HCT116 (cell line): ENCODE measurements around the gene TNNT2. TPM values are rescaled to one million over a fixed set of nuclear protein-coding genes. Genes with fewer than 3 reads are reported as not detected.

Experiments
- ATAC-seq: fragments of 200-7000 bp; cut with Tn5 transposase; 2 replicates; pipeline ENCODE4 v1.9.1; 2020; ENCODE audit warnings: mild to moderate bottlenecking, moderate library complexity
- BruUV-seq: library from RNA; stranded (reverse); fragments of 400-500 nt; replicated peaks from 2 replicates; lab custom pipeline; 2021; lab: Mats Ljungman, UMichigan
- CTCF ChIA-PET: fragments of 300-600 bp; sonication (Branson Sonifier 250); formaldehyde crosslinking; loops from one replicate; lab custom pipeline; 2021; ENCODE audit warnings: antibody characterized with exemption; lab: Charles Lee
- POLR2A ChIA-PET: fragments of 300-600, 350-600 bp; sonication (Branson Sonifier 250); formaldehyde crosslinking; loops from one replicate; lab custom pipeline; 2021; ENCODE audit warnings: antibody characterized with exemption; lab: Charles Lee
- RAD21 ChIA-PET, 2 experiments: fragments of 300-600 bp; sonication (Branson Sonifier 250); formaldehyde crosslinking; loops; one replicate each; lab custom pipeline; 2023; ENCODE audit warnings: low total read pairs in 2 of 2; ENCODE audit not compliant: uncharacterized antibody in 2 of 2, unreplicated experiment in 2 of 2, low non-redundant PET in 1 of 2; lab: Charles Lee
- DNase-seq: peaks from one replicate; pipeline ENCODE4 v3.0.0-alpha.2; 2010; ENCODE audit warnings: low read depth, low spot score
- H2AFZ ChIP-seq: fragments of 200-600 bp; shearing (Covaris generic), sonication (generic); 2 replicates; pipeline ENCODE4 v1.6.1; 2017; ENCODE audit warnings: low read depth, mixed run types, mixed read lengths, antibody characterized with exemption, low read length; ENCODE audit not compliant: poor library complexity, severe bottlenecking
- H3K27ac ChIP-seq: 2 replicates; pipeline ENCODE4 v1.5.1; 2012; ENCODE audit warnings: low read depth, low read length
- H3K27me3 ChIP-seq: fragments of 200-600 bp; sonication (generic); 2 replicates; pipeline ENCODE4 v1.6.1; 2016; ENCODE audit warnings: mixed run types, low read length, mixed read lengths; ENCODE audit not compliant: insufficient read depth
- H3K36me3 ChIP-seq, 2 experiments: fragments of 200-500 bp in 1 of 2; fragments of 200-600 bp in 1 of 2; sonication (Bioruptor generic) in 1 of 2; sonication (generic) in 1 of 2; 2 replicates each; pipeline versions ENCODE4 v1.5.1 to v1.6.1; 2014 to 2016; ENCODE audit warnings: low read length in 2 of 2, inconsistent platforms in 1 of 2, mixed read lengths in 1 of 2, mixed run types in 1 of 2; ENCODE audit not compliant: insufficient read depth in 2 of 2, control insufficient read depth in 1 of 2
- H3K4me1 ChIP-seq, 2 experiments: fragments of 200-600 bp in 1 of 2; sonication (generic) in 1 of 2; 2 replicates each; pipeline versions ENCODE4 v1.5.1 to v1.6.1; 2012 to 2017; ENCODE audit warnings: low read length in 2 of 2, inconsistent platforms in 1 of 2, mild to moderate bottlenecking in 1 of 2, mixed read lengths in 1 of 2, mixed run types in 1 of 2, moderate library complexity in 1 of 2; ENCODE audit not compliant: insufficient read depth in 2 of 2, control insufficient read depth in 1 of 2
- H3K4me2 ChIP-seq: fragments of 200-600 bp; sonication (generic); 2 replicates; pipeline ENCODE4 v1.6.1; 2017; ENCODE audit warnings: mixed run types, low read length, mixed read lengths
- H3K4me3 ChIP-seq, 2 experiments: fragments of 200-600 bp in 1 of 2; sonication (generic) in 1 of 2; replicated peaks in 1 of 2; 2 replicates each; pipeline ENCODE4 v1.5.1; 2011 to 2016; ENCODE audit warnings: low read length in 2 of 2, control low read depth in 1 of 2, low read depth in 1 of 2, mild to moderate bottlenecking in 1 of 2, mixed read lengths in 1 of 2, mixed run types in 1 of 2
- H3K79me2 ChIP-seq: fragments of 200-600 bp; sonication (generic); 2 replicates; pipeline ENCODE4 v1.6.1; 2017; ENCODE audit warnings: mild to moderate bottlenecking, mixed run types, low read length, moderate library complexity, mixed read lengths; ENCODE audit not compliant: insufficient read depth
- H3K9ac ChIP-seq: fragments of 200-600 bp; sonication (generic); 2 replicates; pipeline ENCODE4 v1.6.1; 2016; ENCODE audit warnings: low read length, mixed read lengths
- H3K9me2 ChIP-seq: fragments of 200-600 bp; sonication (generic), shearing (Covaris generic); 2 replicates; pipeline ENCODE4 v1.6.1; 2017; ENCODE audit warnings: mixed run types, mild to moderate bottlenecking, moderate library complexity; ENCODE audit not compliant: insufficient read depth
- H3K9me3 ChIP-seq, 2 experiments: fragments of 200-500 bp in 1 of 2; fragments of 200-600 bp in 1 of 2; sonication (Bioruptor generic) in 1 of 2; sonication (generic) in 1 of 2; 2 replicates each; pipeline ENCODE4 v1.6.1; 2014 to 2017; ENCODE audit warnings: low read length in 2 of 2, mixed read lengths in 2 of 2, inconsistent platforms in 1 of 2, low read depth in 1 of 2, mild to moderate bottlenecking in 1 of 2, mixed run types in 1 of 2, moderate library complexity in 1 of 2; ENCODE audit not compliant: control insufficient read depth in 1 of 2, insufficient read depth in 1 of 2
- H4K20me1 ChIP-seq: fragments of 200-600 bp; sonication (generic), shearing (Covaris generic); 2 replicates; pipeline ENCODE4 v1.6.1; 2017; ENCODE audit warnings: mixed run types, mild to moderate bottlenecking, moderate library complexity; ENCODE audit not compliant: insufficient read depth
- ATF3 ChIP-seq: IDR thresholded peaks from 2 replicates; pipeline ENCODE4 v1.6.1; 2012
- CBX3 ChIP-seq: IDR thresholded peaks from 2 replicates; pipeline ENCODE4 v1.6.1; 2012; ENCODE audit warnings: low read depth
- CTCF ChIP-seq, 3 experiments: fragments of 200-600 bp in 1 of 3; sonication (generic) in 1 of 3; IDR thresholded peaks in 2 of 3; conservative IDR thresholded peaks in 1 of 3; 2 replicates each; pipeline ENCODE4 v1.5.1; 2012 to 2017; ENCODE audit warnings: low read depth in 2 of 3, low read length in 2 of 3, antibody characterized with exemption in 1 of 3, borderline replicate concordance in 1 of 3, control low read depth in 1 of 3, mild to moderate bottlenecking in 1 of 3, mixed read lengths in 1 of 3, mixed run types in 1 of 3, moderate library complexity in 1 of 3; ENCODE audit not compliant: insufficient read depth in 1 of 3
- EGR1 ChIP-seq: IDR thresholded peaks from 2 replicates; pipeline ENCODE4 v1.6.1; 2012; ENCODE audit warnings: low read depth
- EZH2phosphoT487 ChIP-seq: fragments of 200-600 bp; IDR thresholded peaks from 2 replicates; pipeline ENCODE4 v1.6.1; 2018; ENCODE audit warnings: antibody characterized with exemption, borderline replicate concordance
- FOSL1 ChIP-seq: IDR thresholded peaks from 2 replicates; pipeline ENCODE4 v1.6.1; 2012; ENCODE audit warnings: low read depth
- JUND ChIP-seq: IDR thresholded peaks from 2 replicates; pipeline ENCODE4 v1.6.1; 2012
- POLR2A ChIP-seq: IDR thresholded peaks from 2 replicates; pipeline ENCODE4 v1.7.0; 2011; ENCODE audit warnings: borderline replicate concordance; ENCODE audit not compliant: insufficient read depth, insufficient read length; ENCODE audit errors: extremely low read depth
- POLR2AphosphoS5 ChIP-seq: IDR thresholded peaks from 2 replicates; pipeline ENCODE4 v1.6.1; 2011; ENCODE audit warnings: mild to moderate bottlenecking, low read depth, low read length, moderate library complexity
- RAD21 ChIP-seq: IDR thresholded peaks from 2 replicates; pipeline ENCODE4 v1.6.1; 2012; ENCODE audit warnings: low read depth, mild to moderate bottlenecking
- SIN3A ChIP-seq: IDR thresholded peaks from 2 replicates; pipeline ENCODE4 v1.6.1; 2012; ENCODE audit warnings: low read depth
- TCF7L2 ChIP-seq: IDR thresholded peaks from 2 replicates; pipeline ENCODE4 v1.7.0; 2011; ENCODE audit warnings: borderline replicate concordance, inconsistent platforms; ENCODE audit not compliant: insufficient read depth, insufficient read length; ENCODE audit errors: extremely low read depth
- YY1 ChIP-seq: IDR thresholded peaks from 2 replicates; pipeline ENCODE4 v1.6.1; 2011; ENCODE audit warnings: low read length, low read depth, moderate library complexity, mild to moderate bottlenecking; ENCODE audit not compliant: insufficient replicate concordance; ENCODE audit errors: extremely low read depth
- ZFX ChIP-seq: fragments of 450-650 bp; IDR thresholded peaks from 2 replicates; pipeline ENCODE4 v1.6.1; 2017
- ZNF274 ChIP-seq: fragments of 200-500 bp; sonication (Bioruptor generic); IDR thresholded peaks from 2 replicates; pipeline ENCODE4 v1.6.1; 2014; ENCODE audit warnings: mild to moderate bottlenecking, low read depth, low read length, inconsistent platforms
- intact Hi-C: fragments of 100-400 bp; cut with micrococcal nuclease; formaldehyde crosslinking; loops from 2 replicates; pipeline ENCODE4 v1.10.0; 2022
- total RNA-seq: library from RNA; stranded (reverse); gene quantifications from one replicate; pipeline ENCODE4 v1.2.1, GENCODE V29; 2021; ENCODE audit not compliant: unreplicated experiment
- TF ChIP-seq, protein P1 (sequence below): IDR thresholded peaks from 2 replicates; pipeline ENCODE4 v1.6.1; 2011; ENCODE audit warnings: mild to moderate bottlenecking, low read length, moderate library complexity; ENCODE audit not compliant: insufficient replicate concordance; ENCODE audit errors: extremely low read depth

The TNNT2 gene
- total RNA-seq, 1 experiment from 2014 or later, result 2.0 TPM

- no peak for DNase-seq
- Histone ChIP-seq H3K4me3 (no peak overlapping the region), H4K20me1 (no peaks in the 10 kb centered on the region), H3K9me2 (no peaks in the 10 kb centered on the region), H2AFZ (no peak overlapping the region), H3K9ac (no peak overlapping the region), H3K27ac (no peak overlapping the region), H3K4me2 (no peak overlapping the region), H3K27me3 (no peaks in the 10 kb centered on the region), H3K79me2 (no peaks in the 10 kb centered on the region)
- no TSS peak for BruUV-seq
- ChIA-PET POLR2A (no interaction called here), CTCF (no interaction called here)
- intact Hi-C loops, result no loop called here
- TF ChIP-seq EGR1 (no peak), YY1 (no peak), JUND (no peak), POLR2AphosphoS5 (no peak), RAD21 (no peak), ZFX (no peak), CBX3 (no peak), FOSL1 (no peak), CTCF (IDR thresholded peaks at IDR 0.05 in 2 of 3, conservative IDR thresholded peaks at IDR 0.05 in 1 of 3; ENCODE audit: borderline replicate concordance in 1 of 3, insufficient read depth in 1 of 3, low read depth in 2 of 3, low read length in 2 of 3) (no peak), ZNF274 (no peak), TCF7L2 (no peak), EZH2phosphoT487 (no peak), POLR2A (no peak), ATF3 (no peak), SIN3A (no peak)
- TF ChIP-seq, protein P1, sequence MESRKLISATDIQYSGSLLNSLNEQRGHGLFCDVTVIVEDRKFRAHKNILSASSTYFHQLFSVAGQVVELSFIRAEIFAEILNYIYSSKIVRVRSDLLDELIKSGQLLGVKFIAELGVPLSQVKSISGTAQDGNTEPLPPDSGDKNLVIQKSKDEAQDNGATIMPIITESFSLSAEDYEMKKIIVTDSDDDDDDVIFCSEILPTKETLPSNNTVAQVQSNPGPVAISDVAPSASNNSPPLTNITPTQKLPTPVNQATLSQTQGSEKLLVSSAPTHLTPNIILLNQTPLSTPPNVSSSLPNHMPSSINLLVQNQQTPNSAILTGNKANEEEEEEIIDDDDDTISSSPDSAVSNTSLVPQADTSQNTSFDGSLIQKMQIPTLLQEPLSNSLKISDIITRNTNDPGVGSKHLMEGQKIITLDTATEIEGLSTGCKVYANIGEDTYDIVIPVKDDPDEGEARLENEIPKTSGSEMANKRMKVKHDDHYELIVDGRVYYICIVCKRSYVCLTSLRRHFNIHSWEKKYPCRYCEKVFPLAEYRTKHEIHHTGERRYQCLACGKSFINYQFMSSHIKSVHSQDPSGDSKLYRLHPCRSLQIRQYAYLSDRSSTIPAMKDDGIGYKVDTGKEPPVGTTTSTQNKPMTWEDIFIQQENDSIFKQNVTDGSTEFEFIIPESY, result no peak
- TF ChIP-seq, all 23 proteins: peak for 0
- Histone ChIP-seq H3K9me3 (peaks cover 5% of the 10 kb centered on the region in 2 experiments; a peak in 1 of 4 replicates), H3K36me3 (no peaks in the 10 kb centered on the region), H3K4me1 (peaks cover under 1 to 3% of the 10 kb centered on the region in 2 experiments; a peak in 3 of 4 replicates)
- RAD21 ChIA-PET, result no interaction called here
- no peak for ATAC-seq
These were observed 36.1 kb downstream of the TNNT2 start for GRCh38 chr1:201341377-201341776.
